ACHN (cell line): Measurements from ENCODE around the gene CTIF.

ENCODE experiments used
- DNase-seq: peaks from one replicate; pipeline ENCODE4 v3.0.0-alpha.2; 2015
- in situ Hi-C: cut with HindIII; loops from 2 replicates; pipeline ENCODE4 v1.10.0; 2017; ENCODE audit warnings: low sequenced_read_pairs, low pct_ligation_motif_present, low pct_unique_long_range_greater_than_20kb

CTIF gene

DNA sequence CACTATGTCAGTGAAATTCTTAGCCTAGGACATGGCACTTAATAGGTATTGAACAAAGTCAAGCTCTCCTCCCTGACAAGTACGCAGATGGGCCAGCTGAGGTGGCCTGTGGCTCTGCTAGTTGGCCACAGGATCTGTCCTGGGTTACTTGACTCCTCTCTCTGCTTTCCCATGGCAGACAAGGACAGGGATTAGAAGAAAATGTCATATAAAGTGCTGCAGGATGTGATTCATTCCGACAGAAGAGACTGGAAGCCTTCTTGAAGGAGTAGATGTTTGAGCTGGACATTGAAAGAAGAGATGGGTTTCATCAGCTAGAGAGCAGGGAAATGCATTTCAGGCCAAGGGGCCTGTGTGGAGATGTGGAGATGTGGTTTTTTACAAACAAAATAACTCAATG, 365.3 kb downstream of the CTIF start:
- no peak for DNase-seq
- in situ Hi-C loops, result no loop called here

DNA sequence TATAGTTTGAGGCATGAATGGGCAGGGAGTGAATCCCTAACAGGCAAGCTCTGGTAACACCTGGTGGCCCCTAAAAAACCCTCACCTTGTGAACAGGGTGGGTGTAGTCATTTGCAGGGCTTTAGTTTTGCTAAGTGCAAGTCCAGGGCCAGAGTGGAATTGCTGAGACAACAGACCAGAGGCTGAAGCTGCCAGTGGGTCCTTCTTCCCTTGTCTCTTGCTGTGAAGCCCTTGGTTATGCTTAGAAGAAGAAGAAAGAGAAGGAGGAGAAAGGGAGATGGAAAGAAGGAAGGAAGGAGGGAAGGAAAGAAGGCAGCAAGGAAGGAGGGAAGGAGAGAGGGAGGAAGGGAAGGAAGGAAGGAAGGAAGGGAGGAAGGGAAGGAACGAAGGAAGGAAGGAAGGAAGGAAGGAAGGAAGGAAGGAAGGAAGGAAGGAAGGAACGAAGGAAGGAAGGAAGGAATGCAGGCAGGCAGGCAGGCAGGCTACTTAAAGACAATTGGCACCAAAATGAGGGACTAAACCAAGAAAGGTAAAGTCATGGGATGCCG, 366.1 kb downstream of the CTIF start:
- DNase-seq, result no peak
- in situ Hi-C loops, result no loop called here

- no peak for DNase-seq
- in situ Hi-C loops, result no loop called here
These were observed 366.7 kb downstream of the CTIF start for GRCh38 chr18:48905513-48905912.

GRCh38 chr18:48908916-48909315, 370.1 kb downstream of the CTIF start:
- no peak for DNase-seq
- in situ Hi-C loops, result no loop called here

DNA sequence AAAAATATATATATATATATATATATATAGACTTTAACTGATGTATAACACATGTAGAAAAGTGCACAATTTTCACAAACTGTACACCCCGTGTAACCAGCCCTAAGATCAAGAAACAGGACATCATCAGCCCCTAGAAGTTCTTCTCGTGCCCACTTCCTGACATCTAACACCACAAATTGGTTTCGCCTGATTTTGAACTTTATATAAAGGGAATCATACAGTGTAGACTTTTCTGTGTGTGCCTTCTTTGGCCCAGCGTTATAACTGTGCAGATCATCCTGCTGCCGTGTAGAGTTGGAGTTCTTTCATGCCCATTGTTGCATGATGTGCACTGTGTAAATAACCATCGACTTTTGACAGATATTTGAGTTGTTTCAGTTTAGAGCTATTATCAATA, 370.9 kb downstream of the CTIF start:
- no peak for DNase-seq
- in situ Hi-C loops, result no loop called here

DNA sequence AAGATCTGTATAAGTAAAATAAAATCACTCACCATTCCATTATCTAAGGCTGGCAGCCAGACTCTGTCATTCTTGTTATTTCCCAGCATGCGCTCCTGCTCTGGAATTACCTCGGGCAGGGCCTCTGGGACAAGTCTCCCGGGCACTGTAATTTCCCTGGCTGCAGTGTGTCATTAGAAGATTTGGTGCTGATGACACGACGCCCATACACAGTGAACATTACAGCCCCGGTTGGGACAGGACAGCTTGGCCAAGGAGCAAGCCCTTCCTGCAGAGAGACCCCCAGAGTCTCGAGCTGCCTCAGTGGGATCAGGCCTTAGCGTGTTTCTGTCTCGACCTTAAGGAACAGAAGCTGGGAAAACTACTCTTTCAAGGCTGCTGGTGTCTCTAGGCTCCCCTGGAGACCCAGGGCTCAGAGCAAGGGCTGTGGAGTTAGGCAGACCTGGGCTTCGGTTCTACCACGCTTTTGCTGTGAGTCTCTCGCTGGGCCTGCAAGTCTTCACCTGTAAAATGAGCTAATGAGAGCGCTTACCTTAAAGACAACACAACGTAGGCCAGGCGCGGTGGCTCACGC, 372.2 kb downstream of the CTIF start:
- in situ Hi-C loops, result no loop called here
- no peak for DNase-seq
